ENCODE results near the gene EMC10. TPM values are rescaled to one million over a fixed set of nuclear protein-coding genes. Genes with fewer than 3 reads are reported as not detected.

Gene EMC10
- total RNA-seq, 1 experiment from 2014 or later: 61.3 TPM

- TF ChIP-seq CTCF (IDR thresholded peaks at IDR 0.05; ENCODE audit: unreplicated experiment): no peak
- Mint-ChIP-seq H3K27ac (ENCODE audit: low read depth, unreplicated experiment) (no peak overlapping the region), H3K27me3 (ENCODE audit: insufficient read depth, unreplicated experiment) (no peaks in the 10 kb centered on the region), H3K9me3 (ENCODE audit: unreplicated experiment) (peaks cover 17% of the 10 kb centered on the region), H3K4me1 (ENCODE audit: insufficient read depth, unreplicated experiment) (no peaks in the 10 kb centered on the region), H3K4me3 (ENCODE audit: unreplicated experiment) (no peak overlapping the region), H3K36me3 (ENCODE audit: insufficient read depth, unreplicated experiment) (no peaks in the 10 kb centered on the region)
- intact Hi-C loops (cut with micrococcal nuclease): loop anchor here (1.0 to 5.0 kb wide), 2 partner anchors 247 to 386 kb away; no protein-coding TSS in a partner anchor
- ChIA-PET CTCF (interaction anchor here (0.5 to 2.8 kb wide), 18 partner anchors 9 to 389 kb away, joined by 3 to 21 read pairs (median 4); no protein-coding TSS in a partner anchor), POLR2A (interaction anchor here (0.6 kb wide), 1 partner anchor 848 kb away, joined by 3 read pairs; no protein-coding TSS in a partner anchor)
- no peak for DNase-seq (ENCODE audit: unreplicated experiment)
- BruUV-seq (replicated peaks): no TSS peak
Observed at GRCh38 chr19:50536662-50537305, 60.5 kb downstream of the EMC10 start.

GRCh38 chr19:50537306-50537685 is 61.0 kb downstream of the EMC10 start:
- BruUV-seq (replicated peaks): no TSS peak
- H3K27ac Mint-ChIP-seq (ENCODE audit: low read depth, unreplicated experiment): no peak overlapping the region
- no peaks in the 10 kb centered on the region for H3K36me3 Mint-ChIP-seq (ENCODE audit: insufficient read depth, unreplicated experiment)
- ChIA-PET POLR2A (interaction anchor here (0.6 kb wide), 1 partner anchor 848 kb away, joined by 3 read pairs; no protein-coding TSS in a partner anchor), CTCF (interaction anchor here (0.5 to 2.8 kb wide), 20 partner anchors 9 to 389 kb away, joined by 3 to 21 read pairs (median 4); no protein-coding TSS in a partner anchor)
- no peak overlapping the region for H3K4me3 Mint-ChIP-seq (ENCODE audit: unreplicated experiment)
- peaks cover 14% of the 10 kb centered on the region for H3K9me3 Mint-ChIP-seq (ENCODE audit: unreplicated experiment)
- H3K4me1 Mint-ChIP-seq (ENCODE audit: insufficient read depth, unreplicated experiment): no peaks in the 10 kb centered on the region
- no peak for TF ChIP-seq CTCF (IDR thresholded peaks at IDR 0.05; ENCODE audit: unreplicated experiment)
- no peaks in the 10 kb centered on the region for H3K27me3 Mint-ChIP-seq (ENCODE audit: insufficient read depth, unreplicated experiment)
- DNase-seq (ENCODE audit: unreplicated experiment): no peak
- intact Hi-C loops (cut with micrococcal nuclease): loop anchor here (1.0 to 5.0 kb wide), 2 partner anchors 246 to 385 kb away; no protein-coding TSS in a partner anchor

- peak; percentile 72 for TF ChIP-seq CTCF (IDR thresholded peaks at IDR 0.05; ENCODE audit: unreplicated experiment)
- POLR2A ChIA-PET: no interaction called here
Observed at GRCh38 chr19:50537769-50538230, 61.5 kb downstream of the EMC10 start.

More at GRCh38 chr19:50537769-50538230, 61.5 kb downstream of the EMC10 start:
- Mint-ChIP-seq H3K4me3 (ENCODE audit: unreplicated experiment) (no peak overlapping the region), H3K36me3 (ENCODE audit: insufficient read depth, unreplicated experiment) (no peaks in the 10 kb centered on the region), H3K27me3 (ENCODE audit: insufficient read depth, unreplicated experiment) (no peaks in the 10 kb centered on the region), H3K4me1 (ENCODE audit: insufficient read depth, unreplicated experiment) (no peaks in the 10 kb centered on the region), H3K9me3 (ENCODE audit: unreplicated experiment) (peaks cover 9% of the 10 kb centered on the region), H3K27ac (ENCODE audit: low read depth, unreplicated experiment) (no peak overlapping the region)
- BruUV-seq (replicated peaks): no TSS peak
- intact Hi-C loops (cut with micrococcal nuclease): loop anchor here (1.0 to 5.0 kb wide), 2 partner anchors 246 to 385 kb away; no protein-coding TSS in a partner anchor
- peak; percentile 73 for DNase-seq (ENCODE audit: unreplicated experiment)
- CTCF ChIA-PET: interaction anchor here (0.6 to 2.8 kb wide), 24 partner anchors 9 to 384 kb away, joined by 3 to 21 read pairs (median 4); no protein-coding TSS in a partner anchor

Other genes starting within 250 kb of the EMC10 start
- not detected in 2 replicates for gene KCNC3, start 147.1 kb upstream of the EMC10 start, total RNA-seq (2022)
- 0.49 and 0.51 TPM in 2 replicates for gene NAPSA, start 110.9 kb upstream of the EMC10 start, total RNA-seq (2022)
- gene NR1H2, start 100.0 kb upstream of the EMC10 start, total RNA-seq (2022): 62.0 and 65.7 TPM in 2 replicates
- gene POLD1, start 92.2 kb upstream of the EMC10 start, total RNA-seq (2022): 18.9 and 31.9 TPM in 2 replicates
- gene SPIB, start 57.6 kb upstream of the EMC10 start, total RNA-seq (2022): not detected in 2 replicates
- gene MYBPC2, start 43.6 kb upstream of the EMC10 start, total RNA-seq (2022): not detected in 2 replicates
- 1.5 and 2.7 TPM in 2 replicates for gene GARIN5A, start 341 bp downstream of the EMC10 start, total RNA-seq (2022)
- gene JOSD2, start 34.7 kb downstream of the EMC10 start, total RNA-seq (2022): 65.8 and 76.9 TPM in 2 replicates
- not detected in 2 replicates for gene ASPDH, start 37.4 kb downstream of the EMC10 start, total RNA-seq (2022)
- gene LRRC4B, start 91.9 kb downstream of the EMC10 start, total RNA-seq (2022): not detected in 2 replicates
- not detected in 2 replicates for gene SYT3, start 163.4 kb downstream of the EMC10 start, total RNA-seq (2022)
- gene C19orf81, start 172.9 kb downstream of the EMC10 start, total RNA-seq (2022): not detected in 2 replicates
- 0.10 and 0.44 TPM in 2 replicates for gene SHANK1, start 243.3 kb downstream of the EMC10 start, total RNA-seq (2022)
- 2.4 and 2.8 TPM in 2 replicates for gene CLEC11A, start 246.9 kb downstream of the EMC10 start, total RNA-seq (2022)